Activated CD8-positive, alpha-beta memory T cell treated with anti-CD3 and anti-CD28 coated beads, Interleukin-2, amount 10 ng/mL, durations not matched to agents 7 days and 5 days (primary cell): ENCODE data around the gene HEXB. TPM values are rescaled to one million over a fixed set of nuclear protein-coding genes. Genes with fewer than 3 reads are reported as not detected.
"Not testable (repeated sequence)": the region's sequence is repeated elsewhere in the genome, so short reads cannot be mapped to it uniquely, and the experiment has no call there.

Source experiments
- ATAC-seq: fragments of 150-1000 bp; cut with Tn5 transposase; one replicate; pipeline ENCODE4 v1.10.0; 2021; ENCODE audit warnings: moderate library complexity
- CTCF ChIA-PET: fragments of 350-600 bp; sonication (Branson Sonifier 250); formaldehyde crosslinking; loops from one replicate; lab custom pipeline; 2021; ENCODE audit warnings: antibody characterized with exemption; lab: Charles Lee
- DNase-seq: peaks from one replicate; pipeline ENCODE4 v3.0.0-alpha.2; 2020
- H3K27ac Mint-ChIP-seq: one replicate; pipeline ENCODE4 v1.8.0; 2021; ENCODE audit warnings: mild to moderate bottlenecking, mixed read lengths
- H3K27me3 Mint-ChIP-seq: one replicate; pipeline ENCODE4 v1.8.0; 2021; ENCODE audit warnings: mixed read lengths
- H3K36me3 Mint-ChIP-seq: one replicate; pipeline ENCODE4 v1.8.0; 2021; ENCODE audit warnings: mild to moderate bottlenecking, mixed read lengths
- H3K4me1 Mint-ChIP-seq: one replicate; pipeline ENCODE4 v1.8.0; 2021; ENCODE audit warnings: mixed read lengths
- H3K4me3 Mint-ChIP-seq: one replicate; pipeline ENCODE4 v1.8.0; 2021; ENCODE audit warnings: mild to moderate bottlenecking, moderate library complexity, mixed read lengths
- H3K9me3 Mint-ChIP-seq: one replicate; pipeline ENCODE4 v1.8.0; 2022; ENCODE audit warnings: low read depth, mixed read lengths
- total RNA-seq, 2 experiments: library from RNA; stranded (reverse); gene quantifications; one replicate each; pipeline ENCODE4 v1.2.3, GENCODE V29; 2021

HEXB gene
- total RNA-seq, 2 experiments from 2014 or later, result 63.6 to 74.6 TPM

GRCh38 chr5:74693191-74693590 lies 8.2 kb downstream of the HEXB start:
- DNase-seq, result no peak
- no peak overlapping the region for H3K4me3 Mint-ChIP-seq
- no peak for ATAC-seq
- H3K27ac Mint-ChIP-seq, result no peak overlapping the region
- H3K4me1 Mint-ChIP-seq, result peaks cover 6% of the 10 kb centered on the region
- H3K27me3 Mint-ChIP-seq, result no peaks in the 10 kb centered on the region
- H3K36me3 Mint-ChIP-seq, result peaks cover 40% of the 10 kb centered on the region
- H3K9me3 Mint-ChIP-seq, result no peaks in the 10 kb centered on the region
- CTCF ChIA-PET, result no interaction called here

GRCh38 chr5:74717596-74717995 lies 32.6 kb downstream of the HEXB start:
- Mint-ChIP-seq H3K27ac (no peak overlapping the region), H3K4me3 (no peak overlapping the region), H3K36me3 (peaks cover 48% of the 10 kb centered on the region), H3K9me3 (no peaks in the 10 kb centered on the region), H3K27me3 (no peaks in the 10 kb centered on the region), H3K4me1 (peaks cover 4% of the 10 kb centered on the region)
- DNase-seq (no peak), ATAC-seq (no peak)
- CTCF ChIA-PET, result interaction anchor here (0.6 to 0.9 kb wide), 3 partner anchors 13 to 331 kb away, joined by 3 read pairs; no protein-coding TSS in a partner anchor

GRCh38 chr5:74722271-74722670 lies 37.2 kb downstream of the HEXB start:
- H3K27me3 Mint-ChIP-seq, result no peaks in the 10 kb centered on the region
- no peak overlapping the region for H3K4me3 Mint-ChIP-seq
- CTCF ChIA-PET, result no interaction called here
- no peaks in the 10 kb centered on the region for H3K9me3 Mint-ChIP-seq
- no peaks in the 10 kb centered on the region for H3K4me1 Mint-ChIP-seq
- H3K36me3 Mint-ChIP-seq, result peaks cover 57% of the 10 kb centered on the region
- DNase-seq (no peak), ATAC-seq (no peak)
- H3K27ac Mint-ChIP-seq, result no peak overlapping the region

- ATAC-seq (no peak), DNase-seq (no peak)
- Mint-ChIP-seq H3K9me3 (no peaks in the 10 kb centered on the region), H3K36me3 (peaks cover 45% of the 10 kb centered on the region), H3K27me3 (no peaks in the 10 kb centered on the region), H3K4me1 (no peaks in the 10 kb centered on the region), H3K4me3 (no peak overlapping the region), H3K27ac (peak overlapping the region; percentile 26)
- CTCF ChIA-PET, result no interaction called here
These were observed 40.3 kb downstream of the HEXB start for GRCh38 chr5:74725331-74725730.

- H3K27me3 Mint-ChIP-seq, result no peaks in the 10 kb centered on the region
- no peaks in the 10 kb centered on the region for H3K4me1 Mint-ChIP-seq
- no peak overlapping the region for H3K4me3 Mint-ChIP-seq
- H3K27ac Mint-ChIP-seq, result no peak overlapping the region
- DNase-seq (no peak), ATAC-seq (no peak)
- CTCF ChIA-PET, result interaction anchor here (0.7 to 0.9 kb wide), 2 partner anchors 19 to 47 kb away, joined by 3 read pairs; no protein-coding TSS in a partner anchor
- H3K9me3 Mint-ChIP-seq, result no peaks in the 10 kb centered on the region
- H3K36me3 Mint-ChIP-seq, result peaks cover 27% of the 10 kb centered on the region
These were observed 51.7 kb downstream of the HEXB start for GRCh38 chr5:74736759-74737158.

GRCh38 chr5:74738406-74738805 lies 53.4 kb downstream of the HEXB start:
- CTCF ChIA-PET, result interaction anchor here (0.8 to 1.4 kb wide), 2 partner anchors 22 to 28 kb away, joined by 3 to 4 read pairs; partner anchors contain the start of gene GFM2
- H3K27me3 Mint-ChIP-seq, result no peaks in the 10 kb centered on the region
- H3K4me3 Mint-ChIP-seq, result no peak overlapping the region
- H3K27ac Mint-ChIP-seq, result no peak overlapping the region
- H3K36me3 Mint-ChIP-seq, result peaks cover 25% of the 10 kb centered on the region
- no peak for ATAC-seq
- H3K4me1 Mint-ChIP-seq, result no peaks in the 10 kb centered on the region
- no peak for DNase-seq
- no peaks in the 10 kb centered on the region for H3K9me3 Mint-ChIP-seq

- H3K36me3 Mint-ChIP-seq, result peaks cover 45% of the 10 kb centered on the region
- CTCF ChIA-PET, H3K4me3 Mint-ChIP-seq, H3K27me3 Mint-ChIP-seq, H3K9me3 Mint-ChIP-seq, ATAC-seq, H3K27ac Mint-ChIP-seq, DNase-seq, H3K4me1 Mint-ChIP-seq: not testable (repeated sequence)
These were observed 63.7 kb downstream of the HEXB start for GRCh38 chr5:74748742-74749141.

- DNase-seq (no peak), ATAC-seq (no peak)
- Mint-ChIP-seq H3K27ac (no peak overlapping the region), H3K4me3 (no peak overlapping the region), H3K36me3 (peaks cover 38% of the 10 kb centered on the region), H3K9me3 (peaks cover 2% of the 10 kb centered on the region), H3K27me3 (no peaks in the 10 kb centered on the region), H3K4me1 (peaks cover 33% of the 10 kb centered on the region)
- CTCF ChIA-PET, result interaction anchor here (0.5 to 2.4 kb wide), 4 partner anchors 9 to 634 kb away, joined by 3 to 7 read pairs (median 3); no protein-coding TSS in a partner anchor
These were observed 76.2 kb downstream of the HEXB start for GRCh38 chr5:74761241-74761640.

GRCh38 chr5:74762599-74762998 lies 77.6 kb downstream of the HEXB start:
- Mint-ChIP-seq H3K9me3 (no peaks in the 10 kb centered on the region), H3K36me3 (peaks cover 28% of the 10 kb centered on the region), H3K4me3 (no peak overlapping the region), H3K27me3 (no peaks in the 10 kb centered on the region), H3K4me1 (peaks cover 34% of the 10 kb centered on the region), H3K27ac (no peak overlapping the region)
- ATAC-seq (no peak), DNase-seq (no peak)
- CTCF ChIA-PET, result interaction anchor here (2.4 kb wide), 1 partner anchor 12 kb away, joined by 7 read pairs; no protein-coding TSS in a partner anchor

- no peak for ATAC-seq
- Mint-ChIP-seq H3K9me3 (no peaks in the 10 kb centered on the region), H3K4me1 (peaks cover 42% of the 10 kb centered on the region), H3K4me3 (no peak overlapping the region), H3K36me3 (peaks cover 22% of the 10 kb centered on the region), H3K27ac (no peak overlapping the region), H3K27me3 (no peaks in the 10 kb centered on the region)
- CTCF ChIA-PET, result interaction anchor here (1.2 to 1.3 kb wide), 2 partner anchors 9 to 10 kb away, joined by 3 to 4 read pairs; no protein-coding TSS in a partner anchor
- DNase-seq, result no peak
These were observed 78.5 kb downstream of the HEXB start for GRCh38 chr5:74763504-74763903.

GRCh38 chr5:74765201-74765600 lies 80.2 kb downstream of the HEXB start:
- Mint-ChIP-seq H3K9me3 (no peaks in the 10 kb centered on the region), H3K4me1 (peaks cover 47% of the 10 kb centered on the region), H3K27me3 (no peaks in the 10 kb centered on the region), H3K27ac (peak overlapping the region; percentile 50), H3K4me3 (peak overlapping the region; percentile 65), H3K36me3 (peaks cover 26% of the 10 kb centered on the region)
- CTCF ChIA-PET, result no interaction called here
- DNase-seq (no peak), ATAC-seq (no peak)

GRCh38 chr5:74765929-74766328 lies 80.9 kb downstream of the HEXB start:
- H3K4me3 Mint-ChIP-seq, result peak overlapping the region; percentile 97
- H3K9me3 Mint-ChIP-seq, result no peaks in the 10 kb centered on the region
- H3K36me3 Mint-ChIP-seq, result peaks cover 27% of the 10 kb centered on the region
- CTCF ChIA-PET, result interaction anchor here (1.1 to 1.8 kb wide), 6 partner anchors 18 to 471 kb away, joined by 3 to 6 read pairs (median 4); partner anchors contain the start of gene ANKRD31
- peaks cover 44% of the 10 kb centered on the region for H3K4me1 Mint-ChIP-seq
- H3K27me3 Mint-ChIP-seq, result no peaks in the 10 kb centered on the region
- ATAC-seq (no peak), DNase-seq (no peak)
- H3K27ac Mint-ChIP-seq, result peak overlapping the region; percentile 97

GRCh38 chr5:74766418-74766848 lies 81.4 kb downstream of the HEXB start:
- CTCF ChIA-PET, result interaction anchor here (1.1 to 1.8 kb wide), 8 partner anchors 19 to 470 kb away, joined by 3 to 6 read pairs (median 4); partner anchors contain the start of gene ANKRD31
- ATAC-seq, result peak; percentile 56
- peaks cover 30% of the 10 kb centered on the region for H3K36me3 Mint-ChIP-seq
- H3K4me3 Mint-ChIP-seq, result peak overlapping the region; percentile 97
- DNase-seq, result no peak
- no peaks in the 10 kb centered on the region for H3K9me3 Mint-ChIP-seq
- H3K27me3 Mint-ChIP-seq, result no peaks in the 10 kb centered on the region
- H3K27ac Mint-ChIP-seq, result peak overlapping the region; percentile 97
- peaks cover 42% of the 10 kb centered on the region for H3K4me1 Mint-ChIP-seq
